ENCODE results near the gene CRYGB. TPM values are rescaled to one million over a fixed set of nuclear protein-coding genes. Genes with fewer than 3 reads are reported as not detected.

CRYGB gene
- total and polyA plus RNA-seq, 2 of the 13 experiments (the other 11 are each of a cell fraction or from before 2014, with no cell fraction given), result not detected

- no peak for TF ChIP-seq ZNF766 (CRISPR knock-in tag; IDR thresholded peaks at IDR 0.05; ENCODE audit: borderline replicate concordance)
- peak; percentile 79 for TF ChIP-seq FOSL2 (CRISPR knock-in tag; IDR thresholded peaks at IDR 0.05)
- TF ChIP-seq, protein P1, sequence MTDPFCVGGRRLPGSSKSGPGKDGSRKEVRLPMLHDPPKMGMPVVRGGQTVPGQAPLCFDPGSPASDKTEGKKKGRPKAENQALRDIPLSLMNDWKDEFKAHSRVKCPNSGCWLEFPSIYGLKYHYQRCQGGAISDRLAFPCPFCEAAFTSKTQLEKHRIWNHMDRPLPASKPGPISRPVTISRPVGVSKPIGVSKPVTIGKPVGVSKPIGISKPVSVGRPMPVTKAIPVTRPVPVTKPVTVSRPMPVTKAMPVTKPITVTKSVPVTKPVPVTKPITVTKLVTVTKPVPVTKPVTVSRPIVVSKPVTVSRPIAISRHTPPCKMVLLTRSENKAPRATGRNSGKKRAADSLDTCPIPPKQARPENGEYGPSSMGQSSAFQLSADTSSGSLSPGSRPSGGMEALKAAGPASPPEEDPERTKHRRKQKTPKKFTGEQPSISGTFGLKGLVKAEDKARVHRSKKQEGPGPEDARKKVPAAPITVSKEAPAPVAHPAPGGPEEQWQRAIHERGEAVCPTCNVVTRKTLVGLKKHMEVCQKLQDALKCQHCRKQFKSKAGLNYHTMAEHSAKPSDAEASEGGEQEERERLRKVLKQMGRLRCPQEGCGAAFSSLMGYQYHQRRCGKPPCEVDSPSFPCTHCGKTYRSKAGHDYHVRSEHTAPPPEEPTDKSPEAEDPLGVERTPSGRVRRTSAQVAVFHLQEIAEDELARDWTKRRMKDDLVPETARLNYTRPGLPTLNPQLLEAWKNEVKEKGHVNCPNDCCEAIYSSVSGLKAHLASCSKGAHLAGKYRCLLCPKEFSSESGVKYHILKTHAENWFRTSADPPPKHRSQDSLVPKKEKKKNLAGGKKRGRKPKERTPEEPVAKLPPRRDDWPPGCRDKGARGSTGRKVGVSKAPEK (CRISPR knock-in tag; IDR thresholded peaks at IDR 0.05; ENCODE audit: borderline replicate concordance), result no peak
- no peak for TF ChIP-seq NFYB (CRISPR knock-in tag; IDR thresholded peaks at IDR 0.05)
- TF ChIP-seq ZNF180 (CRISPR knock-in tag; IDR thresholded peaks at IDR 0.05; ENCODE audit: borderline replicate concordance, low read depth), result no peak
- no peak for TF ChIP-seq SIX4 (CRISPR knock-in tag; IDR thresholded peaks at IDR 0.05)
- TF ChIP-seq ZNF678 (CRISPR knock-in tag; IDR thresholded peaks at IDR 0.05), result no peak
- TF ChIP-seq, protein P2, sequence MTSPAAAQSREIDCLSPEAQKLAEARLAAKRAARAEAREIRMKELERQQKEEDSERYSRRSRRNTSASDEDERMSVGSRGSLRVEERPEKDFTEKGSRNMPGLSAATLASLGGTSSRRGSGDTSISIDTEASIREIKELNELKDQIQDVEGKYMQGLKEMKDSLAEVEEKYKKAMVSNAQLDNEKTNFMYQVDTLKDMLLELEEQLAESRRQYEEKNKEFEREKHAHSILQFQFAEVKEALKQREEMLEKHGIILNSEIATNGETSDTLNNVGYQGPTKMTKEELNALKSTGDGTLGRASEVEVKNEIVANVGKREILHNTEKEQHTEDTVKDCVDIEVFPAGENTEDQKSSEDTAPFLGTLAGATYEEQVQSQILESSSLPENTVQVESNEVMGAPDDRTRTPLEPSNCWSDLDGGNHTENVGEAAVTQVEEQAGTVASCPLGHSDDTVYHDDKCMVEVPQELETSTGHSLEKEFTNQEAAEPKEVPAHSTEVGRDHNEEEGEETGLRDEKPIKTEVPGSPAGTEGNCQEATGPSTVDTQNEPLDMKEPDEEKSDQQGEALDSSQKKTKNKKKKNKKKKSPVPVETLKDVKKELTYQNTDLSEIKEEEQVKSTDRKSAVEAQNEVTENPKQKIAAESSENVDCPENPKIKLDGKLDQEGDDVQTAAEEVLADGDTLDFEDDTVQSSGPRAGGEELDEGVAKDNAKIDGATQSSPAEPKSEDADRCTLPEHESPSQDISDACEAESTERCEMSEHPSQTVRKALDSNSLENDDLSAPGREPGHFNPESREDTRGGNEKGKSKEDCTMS (CRISPR knock-in tag; conservative IDR thresholded peaks at IDR 0.05), result no peak
- no peak for TF ChIP-seq ZC3H4 (CRISPR knock-in tag; IDR thresholded peaks at IDR 0.05; ENCODE audit: borderline replicate concordance)
- TF ChIP-seq, protein P3, sequence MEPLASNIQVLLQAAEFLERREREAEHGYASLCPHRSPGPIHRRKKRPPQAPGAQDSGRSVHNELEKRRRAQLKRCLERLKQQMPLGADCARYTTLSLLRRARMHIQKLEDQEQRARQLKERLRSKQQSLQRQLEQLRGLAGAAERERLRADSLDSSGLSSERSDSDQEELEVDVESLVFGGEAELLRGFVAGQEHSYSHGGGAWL (CRISPR knock-in tag; IDR thresholded peaks at IDR 0.05), result no peak
- TF ChIP-seq ZNF841 (CRISPR knock-in tag; IDR thresholded peaks at IDR 0.05; ENCODE audit: borderline replicate concordance), result no peak
- no peak for TF ChIP-seq ZNF274 (CRISPR knock-in tag; IDR thresholded peaks at IDR 0.05)
- TF ChIP-seq ZBTB33 (CRISPR knock-in tag; IDR thresholded peaks at IDR 0.05), result no peak
- no peak for TF ChIP-seq RFXANK (CRISPR knock-in tag; IDR thresholded peaks at IDR 0.05)
- TF ChIP-seq, protein P4, sequence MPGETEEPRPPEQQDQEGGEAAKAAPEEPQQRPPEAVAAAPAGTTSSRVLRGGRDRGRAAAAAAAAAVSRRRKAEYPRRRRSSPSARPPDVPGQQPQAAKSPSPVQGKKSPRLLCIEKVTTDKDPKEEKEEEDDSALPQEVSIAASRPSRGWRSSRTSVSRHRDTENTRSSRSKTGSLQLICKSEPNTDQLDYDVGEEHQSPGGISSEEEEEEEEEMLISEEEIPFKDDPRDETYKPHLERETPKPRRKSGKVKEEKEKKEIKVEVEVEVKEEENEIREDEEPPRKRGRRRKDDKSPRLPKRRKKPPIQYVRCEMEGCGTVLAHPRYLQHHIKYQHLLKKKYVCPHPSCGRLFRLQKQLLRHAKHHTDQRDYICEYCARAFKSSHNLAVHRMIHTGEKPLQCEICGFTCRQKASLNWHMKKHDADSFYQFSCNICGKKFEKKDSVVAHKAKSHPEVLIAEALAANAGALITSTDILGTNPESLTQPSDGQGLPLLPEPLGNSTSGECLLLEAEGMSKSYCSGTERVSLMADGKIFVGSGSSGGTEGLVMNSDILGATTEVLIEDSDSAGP (CRISPR knock-in tag; IDR thresholded peaks at IDR 0.05; ENCODE audit: borderline replicate concordance), result no peak; the same call in 1 of the 2 replicates
- no peak for TF ChIP-seq CREBL2 (CRISPR knock-in tag; IDR thresholded peaks at IDR 0.05; ENCODE audit: borderline replicate concordance)
- TF ChIP-seq ZNF782 (CRISPR knock-in tag; IDR thresholded peaks at IDR 0.05; ENCODE audit: borderline replicate concordance), result no peak
- TF ChIP-seq ZFP36L2 (CRISPR knock-in tag; IDR thresholded peaks at IDR 0.05), result no peak
- no peak for TF ChIP-seq ZNF567 (CRISPR knock-in tag; IDR thresholded peaks at IDR 0.05; ENCODE audit: borderline replicate concordance)
Measured at GRCh38 chr2:208135794-208136715, 9.9 kb downstream of the CRYGB start (continued).

All from HepG2 (cell line).